ENCODE measurements around the gene GRXCR2.

The GRXCR2 gene

DNA sequence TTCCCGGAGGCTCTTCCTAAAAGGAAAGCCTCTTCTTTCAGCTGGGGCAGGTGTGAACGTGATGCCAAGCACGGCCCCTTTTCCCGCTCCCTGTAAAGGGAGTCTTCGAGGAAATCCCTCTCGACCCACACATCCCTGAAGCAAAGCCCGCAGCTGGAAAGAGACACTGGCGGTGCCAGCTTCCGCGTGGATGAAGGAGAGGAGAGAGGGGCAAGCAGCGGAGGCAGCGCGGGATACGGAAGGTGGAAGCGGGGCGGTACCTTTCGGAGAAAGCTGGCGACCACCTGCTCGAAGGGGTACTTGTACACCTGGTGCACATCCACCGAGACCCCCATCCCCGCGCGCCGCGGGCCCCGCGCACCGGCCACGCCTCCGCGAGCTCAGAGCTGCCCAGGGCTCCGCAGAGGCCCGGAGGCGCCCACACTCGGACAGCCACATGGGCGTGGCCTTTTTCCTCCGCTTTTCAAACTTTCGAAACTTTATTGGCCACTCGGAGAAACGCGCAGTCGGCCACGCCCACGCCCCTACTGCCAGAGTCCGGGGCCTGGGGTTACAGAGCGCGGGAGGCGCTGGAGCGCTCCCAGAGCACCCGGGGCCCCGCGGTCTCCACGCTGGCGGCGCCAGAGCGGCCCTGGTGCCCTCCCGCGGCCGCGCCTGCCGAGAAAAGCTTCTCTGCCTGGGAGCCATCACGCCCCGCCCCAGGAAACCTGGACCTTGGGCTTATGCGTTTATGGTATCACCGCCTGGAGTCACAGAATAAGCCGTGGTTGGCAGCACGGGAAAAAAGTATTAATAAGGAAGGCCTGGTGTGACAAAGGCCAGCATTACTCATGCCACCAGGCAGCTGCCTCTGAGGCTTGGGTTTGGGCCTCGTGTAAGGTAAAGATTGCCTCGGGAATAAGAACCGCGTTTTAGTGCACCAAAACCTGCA lies 37.6 kb downstream of the GRXCR2 start, which contains the start of gene PRELID2:
Gene PRELID2, minus strand, starts transcription at position 426 of the 931 bp plus-strand sequence. Its CDS starts 91 bp downstream, at position 335.
- peak; percentile 61 for DNase-seq

DNA sequence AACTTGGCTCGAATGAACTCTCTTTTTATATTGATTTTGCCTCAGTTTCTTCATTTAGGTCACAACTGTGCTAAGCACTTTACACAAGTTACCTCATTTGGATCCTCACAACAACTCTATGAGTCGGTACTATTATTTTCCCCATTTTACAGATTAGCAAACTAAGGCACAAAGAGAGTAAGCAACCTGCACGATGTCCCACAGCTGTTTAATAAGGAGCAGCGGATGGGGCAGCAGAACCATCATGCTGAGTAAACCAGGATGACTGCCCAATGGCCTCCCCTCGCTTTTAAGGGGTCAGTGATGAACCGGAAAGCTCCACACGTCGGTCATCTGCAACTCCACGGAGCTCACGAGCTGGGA lies 38.3 kb downstream of the GRXCR2 start:
- no peak for DNase-seq

DNA sequence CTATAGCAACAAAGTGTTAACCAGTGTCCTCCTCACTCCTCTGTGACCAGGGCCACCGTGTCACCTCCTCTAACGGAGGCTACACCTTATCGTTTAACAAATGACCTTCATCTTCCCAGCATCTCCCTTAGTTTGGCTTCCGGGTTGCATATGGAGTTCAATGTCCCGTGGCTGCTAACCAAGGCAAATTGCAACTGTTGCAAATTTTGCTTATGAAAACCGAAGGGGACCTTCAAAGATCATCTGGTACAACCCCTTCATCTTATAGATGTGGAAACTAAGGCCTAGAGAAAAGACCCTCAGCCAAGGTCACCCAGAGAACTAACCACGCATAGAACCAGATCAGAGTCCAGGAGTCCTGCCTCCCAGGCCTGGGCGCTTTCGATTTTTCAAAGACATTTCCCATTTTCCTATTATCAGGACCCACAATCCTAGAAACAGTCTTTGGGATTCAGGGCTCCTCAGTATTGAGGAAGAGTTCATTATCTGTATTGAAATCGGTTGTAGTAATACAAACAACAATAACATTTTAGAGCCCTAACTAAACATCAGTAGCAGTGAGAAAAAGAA lies 39.1 kb downstream of the GRXCR2 start:
- DNase-seq, result no peak

DNA sequence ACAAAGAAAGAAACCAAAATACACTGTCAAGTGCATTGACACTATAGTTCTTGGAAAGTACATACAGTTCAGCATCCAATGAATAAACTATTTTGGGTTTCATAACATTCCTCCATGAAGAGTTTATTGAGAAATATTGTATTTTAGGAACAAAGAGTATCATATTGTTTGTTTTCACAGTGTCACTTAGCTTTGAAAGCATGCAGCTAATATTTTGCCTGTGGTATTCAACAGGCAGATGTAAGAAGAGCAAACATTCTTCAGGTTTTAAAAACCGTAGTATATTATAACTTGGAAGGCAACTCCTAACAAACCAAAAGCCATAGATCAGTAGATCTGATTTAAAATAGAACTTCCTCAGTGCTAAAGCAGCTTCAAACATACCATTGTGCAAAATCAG lies 42.2 kb downstream of the GRXCR2 start:
- DNase-seq, result no peak

- no peak for DNase-seq
Measured at GRCh38 chr5:145829708-145830361, 43.0 kb downstream of the GRXCR2 start.

GRCh38 chr5:145826895-145827674 lies 45.7 kb downstream of the GRXCR2 start:
- DNase-seq, result no peak

- DNase-seq, result peak; percentile 41
Measured at GRCh38 chr5:145825751-145826180, 47.0 kb downstream of the GRXCR2 start.

GRCh38 chr5:145824040-145824439 lies 48.8 kb downstream of the GRXCR2 start:
- DNase-seq, result no peak

DNA sequence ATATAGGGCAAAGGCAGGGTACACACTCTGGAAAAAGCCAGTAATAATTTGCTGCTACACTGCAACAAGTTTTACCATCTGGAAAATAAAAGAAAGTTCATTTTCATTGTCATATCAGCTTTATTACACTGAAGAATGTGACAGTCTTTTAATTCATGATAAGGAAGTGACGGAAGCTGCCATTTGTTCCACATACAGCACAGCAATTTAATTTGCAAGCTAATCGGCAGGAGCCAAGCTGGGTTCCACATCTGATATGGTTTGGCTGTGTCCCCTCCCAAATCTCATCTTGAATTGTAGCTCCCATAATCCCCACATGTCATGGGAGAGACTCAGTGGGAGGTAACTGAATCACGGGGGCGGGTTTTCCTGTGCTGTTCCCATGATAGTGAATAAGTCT lies 54.2 kb downstream of the GRXCR2 start:
- no peak for DNase-seq

- DNase-seq, result no peak
Measured at GRCh38 chr5:145812877-145813276, 59.9 kb downstream of the GRXCR2 start.

DNA sequence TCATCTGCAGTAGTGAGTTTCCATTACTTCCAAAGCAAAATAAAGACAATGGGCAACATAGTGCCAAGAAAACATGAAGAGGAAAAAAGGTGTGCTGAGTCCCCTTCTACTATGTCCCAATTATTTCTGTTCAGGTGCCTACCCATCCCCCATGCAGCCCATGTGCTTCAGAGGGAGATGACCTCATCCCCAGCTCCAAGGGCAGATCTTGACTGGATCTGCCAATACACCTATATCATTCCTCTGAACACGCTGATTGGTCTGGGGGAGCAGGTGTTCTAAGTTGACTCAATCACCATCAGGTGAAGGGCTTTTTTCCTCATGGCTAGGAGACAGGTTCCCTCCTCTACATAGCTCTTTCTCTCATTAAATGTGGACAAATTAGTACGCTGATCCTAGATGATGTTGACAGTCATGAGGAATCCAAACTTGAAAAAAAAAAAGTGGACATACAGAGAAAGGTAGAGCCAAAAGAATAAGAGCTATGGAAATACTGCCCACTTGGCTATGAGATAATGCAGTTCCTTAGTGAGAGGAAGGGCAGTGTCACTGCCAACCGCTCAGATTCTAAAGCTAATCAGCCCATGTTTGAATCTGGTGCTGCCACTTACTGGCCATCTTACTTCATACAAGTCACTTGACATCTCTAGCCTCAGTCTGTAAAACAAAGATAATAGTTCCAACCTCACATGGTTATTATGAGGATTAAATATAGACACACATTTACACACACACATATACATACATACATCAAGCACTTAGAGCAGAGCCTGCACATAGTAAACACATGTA lies 60.8 kb downstream of the GRXCR2 start:
- DNase-seq, result no peak
